Aorta (tissue), 5 donors: ENCODE results near the gene KIF7. TPM values are rescaled to one million over a fixed set of nuclear protein-coding genes. Genes with fewer than 3 reads are reported as not detected.

Experiments used
- ATAC-seq: fragments of 200-7000 bp; cut with Tn5 transposase; one replicate; pipeline ENCODE4 v1.9.1; 2022; ENCODE audit warnings: moderate library complexity; ENCODE audit not compliant: low FRiP score
- DNase-seq, 2 donors: peaks; one replicate each; pipeline ENCODE4 v3.0.0-alpha.2; 2020
- H3K27ac ChIP-seq, 2 donors: one replicate each; pipeline ENCODE4 v1.5.1; 2013; ENCODE audit warnings: low read length in 2 of 2, mild to moderate bottlenecking in 2 of 2, moderate library complexity in 2 of 2, control low read depth in 1 of 2, inconsistent platforms in 1 of 2, low read depth in 1 of 2
- H3K27me3 ChIP-seq, 2 donors: one replicate each; pipeline ENCODE4 v1.6.1; 2013; ENCODE audit warnings: control low read depth in 1 of 2, low read length in 1 of 2, mild to moderate bottlenecking in 1 of 2, moderate library complexity in 1 of 2; ENCODE audit not compliant: insufficient read depth in 2 of 2, control insufficient read depth in 1 of 2
- H3K36me3 ChIP-seq, 2 donors: one replicate each; pipeline ENCODE4 v1.6.1; 2013; ENCODE audit warnings: control low read depth in 1 of 2, low read length in 1 of 2, mild to moderate bottlenecking in 1 of 2; ENCODE audit not compliant: insufficient read depth in 2 of 2, control insufficient read depth in 1 of 2
- H3K4me1 ChIP-seq, 2 donors: one replicate each; pipeline ENCODE4 v1.6.1; 2013; ENCODE audit warnings: low read length in 2 of 2, control low read depth in 1 of 2, mild to moderate bottlenecking in 1 of 2, moderate library complexity in 1 of 2; ENCODE audit not compliant: insufficient read depth in 2 of 2, control insufficient read depth in 1 of 2
- H3K4me3 ChIP-seq, 2 donors: one replicate each; pipeline ENCODE4 v1.5.1; 2013; ENCODE audit warnings: low read length in 2 of 2, control low read depth in 1 of 2, mild to moderate bottlenecking in 1 of 2
- H3K9me3 ChIP-seq: one replicate; pipeline ENCODE4 v1.6.1; 2013; ENCODE audit warnings: mild to moderate bottlenecking, low read length; ENCODE audit not compliant: control insufficient read depth
- WGBS, 2 donors: extraction: QIAGEN DNeasy Blood & Tissue Kit; methylation state at CpG; one replicate each; pipeline ENCODE4 v1.1.7; 2013; 5-methylcytosine and 5-hydroxymethylcytosine counted together
- intact Hi-C, 2 donors: fragments of 100-400 bp; cut with DNase I; formaldehyde crosslinking; loops; one replicate each; pipeline versions ENCODE4 v1.14.2 to v1.15.0; 2022
- polyA plus RNA-seq, 2 donors: library from polyadenylated mRNA; stranded (reverse); fragments of 200-250 nt; gene quantifications; one replicate each; pipeline ENCODE4 v1.2.3, GENCODE V29; 2013
- total RNA-seq, 2 donors: library from RNA; stranded (reverse); fragmentation: NEBNext Ultra II Directional; extraction: Animal tissue kit (Norgen Biotek cat#: 25700); gene quantifications; one replicate each; pipeline ENCODE4 v1.2.1, GENCODE V29; 2021
- donor health status: healthy with polysubstance abuse.
- donor health status: Bipolar disorder and iron deficiency.
- donor health status: DM: no; HTN: no; CAD: no.
- donor health status: DM: no; HTN: no; CAD: no.
- donor health status: DM: yes; HTN: yes; CAD: no.

Gene KIF7
- total and polyA plus RNA-seq, 4 donors: 3.1 to 17.5 (median 16.3) TPM

DNA sequence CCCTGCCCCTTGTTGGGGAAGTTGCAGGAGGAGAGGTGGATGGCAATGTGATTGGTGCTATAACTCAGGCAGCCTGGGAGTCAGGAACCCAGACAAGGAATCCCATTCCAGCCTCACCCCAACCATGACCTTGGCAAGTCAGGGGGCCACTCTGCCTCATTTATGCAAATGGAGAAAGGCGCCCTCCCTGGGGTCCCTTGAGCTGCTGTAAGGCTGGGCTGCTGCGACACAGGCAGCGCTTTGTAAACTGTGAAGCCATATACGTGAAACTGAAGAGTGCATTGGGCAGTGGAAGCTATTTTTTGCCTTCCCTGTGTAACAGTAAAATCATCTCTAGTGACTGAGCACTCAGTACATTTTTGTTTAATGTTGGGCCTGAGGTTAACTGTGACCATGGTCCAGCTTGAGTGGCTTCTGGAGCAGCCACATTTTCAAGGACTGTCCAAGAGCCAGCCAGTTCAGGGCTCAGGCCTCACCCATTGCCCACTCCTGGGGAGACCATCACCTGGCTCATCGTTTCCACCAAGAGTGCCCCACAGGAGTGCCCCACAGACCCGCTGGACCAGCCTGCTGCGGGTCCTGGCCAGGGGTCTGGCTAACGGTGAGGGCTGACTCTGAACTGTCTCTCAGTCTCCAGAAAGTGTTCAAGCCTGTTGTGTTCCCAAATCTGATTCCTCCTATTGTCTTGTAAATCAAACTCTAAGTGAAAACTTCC is 27.9 kb downstream of the KIF7 start:
- Histone ChIP-seq H3K36me3 (peaks cover 3 to 14% of the 10 kb centered on the region in 2 donors), H3K27me3 (no peaks in the 10 kb centered on the region), H3K4me3 (no peak overlapping the region), H3K4me1 (peaks cover 0 to 4% of the 10 kb centered on the region in 2 donors), H3K27ac (no peak overlapping the region), H3K9me3 (no peaks in the 10 kb centered on the region)
- ATAC-seq (no peak), DNase-seq (no peak)
- WGBS, 2 donors: 94 to 95% methylated on average over 8 of the region's 8 CpGs
- intact Hi-C loops: no loop called here

GRCh38 chr15:89625716-89626115 is 29.6 kb downstream of the KIF7 start:
- Histone ChIP-seq H3K9me3 (no peaks in the 10 kb centered on the region), H3K4me3 (no peak overlapping the region), H3K27me3 (no peaks in the 10 kb centered on the region), H3K27ac (no peak overlapping the region), H3K4me1 (peaks cover 0 to 4% of the 10 kb centered on the region in 2 donors), H3K36me3 (peaks cover 0 to 9% of the 10 kb centered on the region in 2 donors)
- DNase-seq: no peak
- WGBS, 2 donors: 89% methylated on average over 9 of the region's 9 CpGs
- intact Hi-C loops: no loop called here
- ATAC-seq: no peak

DNA sequence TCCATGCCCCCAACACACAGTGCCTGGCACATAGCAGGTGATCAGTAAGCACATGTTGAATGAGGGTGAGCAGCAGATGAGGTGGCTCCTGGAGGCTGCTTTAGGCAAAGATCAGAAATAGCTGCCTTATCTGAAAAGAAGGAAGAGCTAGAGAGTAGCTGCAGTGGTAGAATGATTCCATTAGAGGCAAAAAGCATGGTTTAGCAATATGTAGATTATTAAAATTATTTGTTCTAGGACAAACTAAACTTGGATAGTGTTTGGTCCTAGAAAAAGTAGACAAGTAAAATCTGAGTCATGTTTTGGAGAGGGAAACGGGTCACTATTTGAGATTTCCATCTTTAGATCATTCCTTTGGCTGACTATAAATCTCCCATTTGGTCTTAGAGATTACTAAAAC is 32.1 kb downstream of the KIF7 start:
- Histone ChIP-seq H3K36me3 (no peaks in the 10 kb centered on the region), H3K27ac (no peak overlapping the region), H3K9me3 (no peaks in the 10 kb centered on the region), H3K4me1 (peaks cover 0 to 4% of the 10 kb centered on the region in 2 donors), H3K4me3 (no peak overlapping the region), H3K27me3 (no peaks in the 10 kb centered on the region)
- DNase-seq (no peak), ATAC-seq (peak; percentile 20)
- intact Hi-C loops: no loop called here
- WGBS, 2 donors: 0 to 8% methylated on average over 1 of the region's 1 CpG

GRCh38 chr15:89621547-89621946 is 33.7 kb downstream of the KIF7 start:
- H3K4me1 ChIP-seq: peaks cover 0 to 4% of the 10 kb centered on the region in 2 donors
- no peaks in the 10 kb centered on the region for H3K9me3 ChIP-seq
- 79% methylated on average over 4 of the region's 4 CpGs for WGBS, 2 donors
- DNase-seq (no peak), ATAC-seq (no peak)
- no peaks in the 10 kb centered on the region for H3K27me3 ChIP-seq
- intact Hi-C loops: no loop called here
- H3K4me3 ChIP-seq: no peak overlapping the region
- H3K36me3 ChIP-seq: no peaks in the 10 kb centered on the region
- H3K27ac ChIP-seq: no peak overlapping the region

DNA sequence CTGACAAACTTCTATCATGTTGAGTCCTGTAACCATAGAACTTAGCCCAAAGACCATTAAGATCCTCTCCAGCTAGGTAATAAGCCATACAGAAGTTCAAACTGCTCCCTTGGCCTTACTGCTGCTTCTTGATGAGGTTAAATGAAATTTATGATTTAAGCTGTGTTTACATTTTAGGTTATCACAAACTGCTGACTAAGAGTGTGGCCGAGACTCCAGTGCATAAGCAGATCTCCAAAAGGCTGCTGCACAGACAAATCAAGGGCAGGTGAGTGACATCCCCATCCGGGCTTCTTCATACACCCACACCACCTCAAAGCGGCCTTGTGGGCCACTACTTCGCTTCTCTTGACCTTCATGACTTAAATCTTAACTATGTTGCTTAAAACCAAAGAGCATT is 39.0 kb downstream of the KIF7 start:
- H3K9me3 ChIP-seq: peaks cover 2% of the 10 kb centered on the region
- H3K27me3 ChIP-seq: no peaks in the 10 kb centered on the region
- intact Hi-C loops: no loop called here
- WGBS, 2 donors: 92 to 97% methylated on average over 4 of the region's 4 CpGs
- no peak overlapping the region for H3K4me3 ChIP-seq
- no peak overlapping the region for H3K27ac ChIP-seq
- H3K36me3 ChIP-seq: no peaks in the 10 kb centered on the region
- ATAC-seq (no peak), DNase-seq (no peak)
- H3K4me1 ChIP-seq: no peaks in the 10 kb centered on the region

- H3K36me3 ChIP-seq: no peaks in the 10 kb centered on the region
- H3K27ac ChIP-seq: no peak overlapping the region
- H3K27me3 ChIP-seq: no peaks in the 10 kb centered on the region
- 47 to 59% methylated on average over 1 of the region's 1 CpG for WGBS, 2 donors
- no peak overlapping the region for H3K4me3 ChIP-seq
- intact Hi-C loops: no loop called here
- ATAC-seq: no peak
- no peaks in the 10 kb centered on the region for H3K4me1 ChIP-seq
- DNase-seq: no peak
- H3K9me3 ChIP-seq: peaks cover 2% of the 10 kb centered on the region
Observed at GRCh38 chr15:89615135-89615534, 40.1 kb downstream of the KIF7 start.

GRCh38 chr15:89614164-89614563 is 41.1 kb downstream of the KIF7 start:
- Histone ChIP-seq H3K4me1 (no peaks in the 10 kb centered on the region), H3K9me3 (peaks cover 2% of the 10 kb centered on the region), H3K27me3 (no peaks in the 10 kb centered on the region), H3K27ac (no peak overlapping the region), H3K4me3 (no peak overlapping the region), H3K36me3 (no peaks in the 10 kb centered on the region)
- intact Hi-C loops: no loop called here
- ATAC-seq (no peak), DNase-seq (no peak)
- 90 to 96% methylated on average over 1 of the region's 1 CpG for WGBS, 2 donors

- Histone ChIP-seq H3K9me3 (peaks cover 2% of the 10 kb centered on the region), H3K4me3 (no peak overlapping the region), H3K4me1 (no peaks in the 10 kb centered on the region), H3K27me3 (no peaks in the 10 kb centered on the region), H3K36me3 (no peaks in the 10 kb centered on the region), H3K27ac (no peak overlapping the region)
- DNase-seq (no peak), ATAC-seq (no peak)
- intact Hi-C loops: no loop called here
- 89 to 98% methylated on average over 2 of the region's 2 CpGs for WGBS, 2 donors
Observed at GRCh38 chr15:89613031-89613430, 42.2 kb downstream of the KIF7 start.

- peaks cover 2% of the 10 kb centered on the region for H3K9me3 ChIP-seq
- intact Hi-C loops: no loop called here
- H3K27me3 ChIP-seq: no peaks in the 10 kb centered on the region
- H3K36me3 ChIP-seq: no peaks in the 10 kb centered on the region
- 96 to 99% methylated on average over 2 of the region's 2 CpGs for WGBS, 2 donors
- ATAC-seq (no peak), DNase-seq (no peak)
- H3K4me3 ChIP-seq: no peak overlapping the region
- H3K27ac ChIP-seq: no peak overlapping the region
- H3K4me1 ChIP-seq: no peaks in the 10 kb centered on the region
Observed at GRCh38 chr15:89611317-89611716, 44.0 kb downstream of the KIF7 start.
